A549 treated with CpdA at 1 μM for 4 hours (cell line): ENCODE measurements around the gene TGM3. TPM values are rescaled to one million over a fixed set of nuclear protein-coding genes. Genes with fewer than 3 reads are reported as not detected.

Experiments
- total RNA-seq: library from RNA; stranded (reverse); fragments of 200-300 nt; extraction: Qiagen RNA extraction; gene quantifications from 5 replicates; pipeline ENCODE4 v1.2.3, GENCODE V29; 2022; ENCODE audit warnings: low read depth

TGM3 gene
- 0.03 to 0.21 TPM (median 0.07 TPM) in 3 of 5 replicates, not detected in the others for total RNA-seq

GRCh38 chr20:2295886-2296515 is at the start of gene TGM3:
TGM3 (plus strand) TSS chr20:2296001; CDS start chr20:2296064, 63 bp downstream.

GRCh38 chr20:2380601-2381000 is 84.8 kb downstream of the TGM3 start, which contains the start of gene TGM6:
TGM6 (plus strand) TSS chr20:2380901; CDS start chr20:2380969, 68 bp downstream.

Other genes with a start within 250 kb of the TGM3 start
- 11.5 to 14.6 TPM (median 13.5 TPM) in 5 replicates for gene STK35, start 194.2 kb upstream of the TGM3 start, total RNA-seq
- not detected in 5 replicates for gene TGM6, start 84.9 kb downstream of the TGM3 start, total RNA-seq
- gene SNRPB, start 174.8 kb downstream of the TGM3 start, total RNA-seq = 866 to 1,067 TPM (median 982 TPM) in 5 replicates
- gene ZNF343, start 212.9 kb downstream of the TGM3 start, total RNA-seq = 13.0 to 15.1 TPM (median 14.1 TPM) in 5 replicates
- gene TMC2, start 240.6 kb downstream of the TGM3 start, total RNA-seq = not detected in 5 replicates